HepG2 (cell line): ENCODE results near the gene PRKAR2A. TPM values are rescaled to one million over a fixed set of nuclear protein-coding genes. Genes with fewer than 3 reads are reported as not detected.

Experiments used
- GATA4 ChIP-seq: sonication (generic); IDR thresholded peaks from 2 replicates; pipeline ENCODE4 v1.6.1; 2016; ENCODE audit warnings: antibody characterized with exemption, low read depth, borderline replicate concordance
- HOXD1 ChIP-seq: sonication (generic); formaldehyde crosslinking; IDR thresholded peaks from 2 replicates; pipeline ENCODE4 v1.5.0; 2020; ENCODE audit warnings: missing genetic modification reagents
- SOX6 ChIP-seq, 2 experiments: fragments of 450-650 bp in 1 of 2; sonication (generic) in 1 of 2; formaldehyde crosslinking in 1 of 2; IDR thresholded peaks; 2 replicates each; pipeline versions ENCODE4 v1.4.0 to v1.6.1; 2017 to 2020; ENCODE audit warnings: antibody characterized with exemption in 1 of 2, mild to moderate bottlenecking in 1 of 2, missing genetic modification reagents in 1 of 2
- TERF1 ChIP-seq: sonication (generic); formaldehyde crosslinking; IDR thresholded peaks from 2 replicates; pipeline ENCODE4 v1.8.0; 2022; ENCODE audit warnings: mild to moderate bottlenecking, missing genetic modification reagents, moderate library complexity
- ZC3H4 ChIP-seq: sonication (generic); formaldehyde crosslinking; IDR thresholded peaks from 2 replicates; pipeline ENCODE4 v1.4.0; 2020; ENCODE audit warnings: missing genetic modification reagents, borderline replicate concordance
- ZKSCAN1 ChIP-seq: fragments of 150-350 bp; IDR thresholded peaks from 2 replicates; pipeline ENCODE4 v1.6.1; 2014; ENCODE audit warnings: low read length
- ZNF749 ChIP-seq: sonication (generic); formaldehyde crosslinking; IDR thresholded peaks from 2 replicates; pipeline ENCODE4 v1.8.0; 2022; ENCODE audit warnings: mild to moderate bottlenecking, missing genetic modification reagents, moderate library complexity, borderline replicate concordance
- ZNF761 ChIP-seq: sonication (generic); formaldehyde crosslinking; conservative IDR thresholded peaks from 2 replicates; pipeline ENCODE4 v1.4.0; 2020; ENCODE audit warnings: mild to moderate bottlenecking, missing genetic modification reagents
- polyA plus RNA-seq, 8 experiments: library from polyadenylated mRNA; depleted of rRNA in 3 of 8; stranded (reverse) in 7 of 8; unstranded in 1 of 8; fragments of >200 nt; fragmentation: Illumina TruSeq in 4 of 8; extraction: Trizol in 4 of 8; gene quantifications; 2 replicates each; pipeline versions ENCODE4 v1.2.1 to v1.2.3, GENCODE V29; 2011 to 2016; ENCODE audit warnings: low read depth in 4 of 8, missing spikeins in 1 of 8, mixed read lengths in 1 of 8; ENCODE audit not compliant: insufficient read depth in 1 of 8
- total RNA-seq, 5 experiments: library from RNA; depleted of rRNA; stranded (reverse); fragments of >200 nt; fragmentation: Illumina TruSeq; extraction: Trizol; gene quantifications; 2 replicates each; pipeline ENCODE4 v1.2.3, GENCODE V29; 2016; ENCODE audit warnings: low read depth in 1 of 5
- TF ChIP-seq, protein P1 (sequence below): sonication (generic); formaldehyde crosslinking; IDR thresholded peaks from 2 replicates; pipeline ENCODE4 v1.9.0; 2021; ENCODE audit warnings: missing genetic modification reagents, borderline replicate concordance
- TF ChIP-seq, protein P2 (sequence below): sonication (generic); formaldehyde crosslinking; IDR thresholded peaks from 2 replicates; pipeline ENCODE4 v1.8.0; 2022; ENCODE audit warnings: missing genetic modification reagents, mild to moderate bottlenecking, inconsistent platforms, borderline replicate concordance
- TF ChIP-seq, protein P3 (sequence below): sonication (generic); formaldehyde crosslinking; IDR thresholded peaks from 2 replicates; pipeline ENCODE4 v1.5.0; 2020; ENCODE audit warnings: mild to moderate bottlenecking, missing genetic modification reagents
- TF ChIP-seq, protein P4 (sequence below): sonication (generic); formaldehyde crosslinking; IDR thresholded peaks from 2 replicates; pipeline ENCODE4 v1.5.1; 2020; ENCODE audit warnings: mild to moderate bottlenecking, missing genetic modification reagents, moderate library complexity

The PRKAR2A gene
- total and polyA plus RNA-seq, 2 of the 13 experiments (the other 11 are each of a cell fraction or from before 2014, with no cell fraction given): 11.8 to 29.2 TPM

GRCh38 chr3:48847504-48848423 is at the start of gene PRKAR2A (continued):
- TF ChIP-seq TERF1 (CRISPR knock-in tag) (no peak), ZC3H4 (CRISPR knock-in tag) (no peak), GATA4 (0 out of 2 replicates have a peak, but pooled peaks have one; percentile 24), ZKSCAN1 (no peak), SOX6 (IDR thresholded peaks at IDR 0.05) (no peak), SOX6 (CRISPR knock-in tag; IDR thresholded peaks at IDR 0.05) (peak; percentile 12; the same call in 1 of the 2 replicates), ZNF761 (peak; percentile 67), ZNF749 (CRISPR knock-in tag) (peak; percentile 81; the same call in 1 of the 2 replicates), HOXD1 (peak; percentile 69)
- TF ChIP-seq, protein P1, sequence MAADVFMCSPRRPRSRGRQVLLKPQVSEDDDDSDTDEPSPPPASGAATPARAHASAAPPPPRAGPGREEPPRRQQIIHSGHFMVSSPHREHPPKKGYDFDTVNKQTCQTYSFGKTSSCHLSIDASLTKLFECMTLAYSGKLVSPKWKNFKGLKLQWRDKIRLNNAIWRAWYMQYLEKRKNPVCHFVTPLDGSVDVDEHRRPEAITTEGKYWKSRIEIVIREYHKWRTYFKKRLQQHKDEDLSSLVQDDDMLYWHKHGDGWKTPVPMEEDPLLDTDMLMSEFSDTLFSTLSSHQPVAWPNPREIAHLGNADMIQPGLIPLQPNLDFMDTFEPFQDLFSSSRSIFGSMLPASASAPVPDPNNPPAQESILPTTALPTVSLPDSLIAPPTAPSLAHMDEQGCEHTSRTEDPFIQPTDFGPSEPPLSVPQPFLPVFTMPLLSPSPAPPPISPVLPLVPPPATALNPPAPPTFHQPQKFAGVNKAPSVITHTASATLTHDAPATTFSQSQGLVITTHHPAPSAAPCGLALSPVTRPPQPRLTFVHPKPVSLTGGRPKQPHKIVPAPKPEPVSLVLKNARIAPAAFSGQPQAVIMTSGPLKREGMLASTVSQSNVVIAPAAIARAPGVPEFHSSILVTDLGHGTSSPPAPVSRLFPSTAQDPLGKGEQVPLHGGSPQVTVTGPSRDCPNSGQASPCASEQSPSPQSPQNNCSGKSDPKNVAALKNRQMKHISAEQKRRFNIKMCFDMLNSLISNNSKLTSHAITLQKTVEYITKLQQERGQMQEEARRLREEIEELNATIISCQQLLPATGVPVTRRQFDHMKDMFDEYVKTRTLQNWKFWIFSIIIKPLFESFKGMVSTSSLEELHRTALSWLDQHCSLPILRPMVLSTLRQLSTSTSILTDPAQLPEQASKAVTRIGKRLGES (CRISPR knock-in tag): no peak
- TF ChIP-seq, protein P2, sequence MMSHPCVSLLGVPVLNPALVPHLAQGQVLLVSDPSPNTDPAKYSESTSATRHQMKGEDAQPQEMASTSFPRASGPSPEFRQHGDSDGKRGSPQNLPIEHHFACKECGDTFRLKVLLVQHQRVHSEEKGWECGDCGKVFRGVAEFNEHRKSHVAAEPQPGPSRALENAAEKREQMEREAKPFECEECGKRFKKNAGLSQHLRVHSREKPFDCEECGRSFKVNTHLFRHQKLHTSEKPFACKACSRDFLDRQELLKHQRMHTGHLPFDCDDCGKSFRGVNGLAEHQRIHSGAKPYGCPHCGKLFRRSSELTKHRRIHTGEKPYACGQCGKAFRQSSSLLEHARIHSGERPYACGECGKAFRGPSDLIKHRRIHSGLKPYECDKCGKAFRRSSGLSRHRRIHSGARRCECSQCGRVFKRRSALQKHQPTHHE: 0 out of 2 replicates have a peak, but pooled peaks have one; percentile 75
- TF ChIP-seq, protein P3, sequence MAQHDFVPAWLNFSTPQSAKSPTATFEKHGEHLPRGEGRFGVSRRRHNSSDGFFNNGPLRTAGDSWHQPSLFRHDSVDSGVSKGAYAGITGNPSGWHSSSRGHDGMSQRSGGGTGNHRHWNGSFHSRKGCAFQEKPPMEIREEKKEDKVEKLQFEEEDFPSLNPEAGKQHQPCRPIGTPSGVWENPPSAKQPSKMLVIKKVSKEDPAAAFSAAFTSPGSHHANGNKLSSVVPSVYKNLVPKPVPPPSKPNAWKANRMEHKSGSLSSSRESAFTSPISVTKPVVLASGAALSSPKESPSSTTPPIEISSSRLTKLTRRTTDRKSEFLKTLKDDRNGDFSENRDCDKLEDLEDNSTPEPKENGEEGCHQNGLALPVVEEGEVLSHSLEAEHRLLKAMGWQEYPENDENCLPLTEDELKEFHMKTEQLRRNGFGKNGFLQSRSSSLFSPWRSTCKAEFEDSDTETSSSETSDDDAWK: no peak
- TF ChIP-seq, protein P4, sequence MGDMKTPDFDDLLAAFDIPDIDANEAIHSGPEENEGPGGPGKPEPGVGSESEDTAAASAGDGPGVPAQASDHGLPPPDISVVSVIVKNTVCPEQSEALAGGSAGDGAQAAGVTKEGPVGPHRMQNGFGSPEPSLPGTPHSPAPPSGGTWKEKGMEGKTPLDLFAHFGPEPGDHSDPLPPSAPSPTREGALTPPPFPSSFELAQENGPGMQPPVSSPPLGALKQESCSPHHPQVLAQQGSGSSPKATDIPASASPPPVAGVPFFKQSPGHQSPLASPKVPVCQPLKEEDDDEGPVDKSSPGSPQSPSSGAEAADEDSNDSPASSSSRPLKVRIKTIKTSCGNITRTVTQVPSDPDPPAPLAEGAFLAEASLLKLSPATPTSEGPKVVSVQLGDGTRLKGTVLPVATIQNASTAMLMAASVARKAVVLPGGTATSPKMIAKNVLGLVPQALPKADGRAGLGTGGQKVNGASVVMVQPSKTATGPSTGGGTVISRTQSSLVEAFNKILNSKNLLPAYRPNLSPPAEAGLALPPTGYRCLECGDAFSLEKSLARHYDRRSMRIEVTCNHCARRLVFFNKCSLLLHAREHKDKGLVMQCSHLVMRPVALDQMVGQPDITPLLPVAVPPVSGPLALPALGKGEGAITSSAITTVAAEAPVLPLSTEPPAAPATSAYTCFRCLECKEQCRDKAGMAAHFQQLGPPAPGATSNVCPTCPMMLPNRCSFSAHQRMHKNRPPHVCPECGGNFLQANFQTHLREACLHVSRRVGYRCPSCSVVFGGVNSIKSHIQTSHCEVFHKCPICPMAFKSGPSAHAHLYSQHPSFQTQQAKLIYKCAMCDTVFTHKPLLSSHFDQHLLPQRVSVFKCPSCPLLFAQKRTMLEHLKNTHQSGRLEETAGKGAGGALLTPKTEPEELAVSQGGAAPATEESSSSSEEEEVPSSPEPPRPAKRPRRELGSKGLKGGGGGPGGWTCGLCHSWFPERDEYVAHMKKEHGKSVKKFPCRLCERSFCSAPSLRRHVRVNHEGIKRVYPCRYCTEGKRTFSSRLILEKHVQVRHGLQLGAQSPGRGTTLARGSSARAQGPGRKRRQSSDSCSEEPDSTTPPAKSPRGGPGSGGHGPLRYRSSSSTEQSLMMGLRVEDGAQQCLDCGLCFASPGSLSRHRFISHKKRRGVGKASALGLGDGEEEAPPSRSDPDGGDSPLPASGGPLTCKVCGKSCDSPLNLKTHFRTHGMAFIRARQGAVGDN (CRISPR knock-in tag): peak; percentile 94
